Fibroblast of mammary gland (primary cell): ENCODE measurements around the gene RAF1.

ENCODE experiments used
- DNase-seq: peaks from one replicate; pipeline ENCODE4 v3.0.0-alpha.2; 2010; ENCODE audit warnings: low read depth
- H3K4me3 ChIP-seq: 2 replicates; pipeline ENCODE4 v1.5.1; 2011; ENCODE audit warnings: low read depth, mild to moderate bottlenecking, low read length, moderate library complexity; ENCODE audit not compliant: control insufficient read depth
- TF ChIP-seq, protein P1 (sequence below): conservative IDR thresholded peaks from 2 replicates; pipeline ENCODE4 v1.5.1; 2011; ENCODE audit warnings: low read depth, low read length, inconsistent platforms; ENCODE audit not compliant: control insufficient read depth, insufficient read depth

RAF1 gene

DNA sequence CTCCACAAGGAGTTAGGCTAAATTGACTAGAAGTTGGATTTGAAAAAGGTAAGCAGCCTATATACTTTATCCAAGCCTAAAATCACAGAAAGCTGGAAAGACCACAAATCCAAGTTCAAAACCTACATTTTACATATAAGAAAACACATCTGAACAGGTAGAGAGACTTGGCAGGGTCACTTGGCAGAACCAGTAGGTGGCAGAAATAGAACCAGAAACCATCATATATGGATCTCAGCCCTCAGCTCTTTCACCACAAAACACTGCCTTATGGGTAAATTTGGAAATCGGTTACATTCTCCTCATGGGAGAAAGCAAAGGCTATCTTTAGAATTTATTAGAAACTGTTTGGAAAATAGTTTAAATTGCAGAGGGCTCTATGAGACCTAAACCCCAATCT lies 62.8 kb downstream of the RAF1 start:
- no peak overlapping the region for H3K4me3 ChIP-seq
- TF ChIP-seq, protein P1, sequence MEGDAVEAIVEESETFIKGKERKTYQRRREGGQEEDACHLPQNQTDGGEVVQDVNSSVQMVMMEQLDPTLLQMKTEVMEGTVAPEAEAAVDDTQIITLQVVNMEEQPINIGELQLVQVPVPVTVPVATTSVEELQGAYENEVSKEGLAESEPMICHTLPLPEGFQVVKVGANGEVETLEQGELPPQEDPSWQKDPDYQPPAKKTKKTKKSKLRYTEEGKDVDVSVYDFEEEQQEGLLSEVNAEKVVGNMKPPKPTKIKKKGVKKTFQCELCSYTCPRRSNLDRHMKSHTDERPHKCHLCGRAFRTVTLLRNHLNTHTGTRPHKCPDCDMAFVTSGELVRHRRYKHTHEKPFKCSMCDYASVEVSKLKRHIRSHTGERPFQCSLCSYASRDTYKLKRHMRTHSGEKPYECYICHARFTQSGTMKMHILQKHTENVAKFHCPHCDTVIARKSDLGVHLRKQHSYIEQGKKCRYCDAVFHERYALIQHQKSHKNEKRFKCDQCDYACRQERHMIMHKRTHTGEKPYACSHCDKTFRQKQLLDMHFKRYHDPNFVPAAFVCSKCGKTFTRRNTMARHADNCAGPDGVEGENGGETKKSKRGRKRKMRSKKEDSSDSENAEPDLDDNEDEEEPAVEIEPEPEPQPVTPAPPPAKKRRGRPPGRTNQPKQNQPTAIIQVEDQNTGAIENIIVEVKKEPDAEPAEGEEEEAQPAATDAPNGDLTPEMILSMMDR = no peak
- peak; percentile 35 for DNase-seq

DNA sequence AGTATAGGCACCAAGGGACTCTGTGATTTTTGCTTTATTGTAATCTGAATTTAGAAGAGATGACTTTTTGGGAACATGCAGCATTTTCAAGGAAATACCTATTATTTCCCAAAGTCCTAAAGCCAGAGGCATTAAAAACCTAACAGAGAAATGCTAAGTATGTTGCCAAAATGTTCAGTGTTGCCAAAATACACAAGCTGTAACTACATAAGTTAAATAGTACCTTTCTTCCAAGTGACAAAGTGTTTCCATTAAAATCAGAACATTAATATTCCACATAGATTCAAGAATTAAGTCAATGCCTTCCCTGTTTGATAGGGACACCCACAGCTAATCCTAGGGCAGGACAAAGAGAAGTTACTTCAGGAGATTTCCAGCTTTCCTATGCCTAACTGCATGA lies 65.0 kb downstream of the RAF1 start:
- TF ChIP-seq, protein P1 = no peak
- DNase-seq = no peak
- H3K4me3 ChIP-seq = no peak overlapping the region

DNA sequence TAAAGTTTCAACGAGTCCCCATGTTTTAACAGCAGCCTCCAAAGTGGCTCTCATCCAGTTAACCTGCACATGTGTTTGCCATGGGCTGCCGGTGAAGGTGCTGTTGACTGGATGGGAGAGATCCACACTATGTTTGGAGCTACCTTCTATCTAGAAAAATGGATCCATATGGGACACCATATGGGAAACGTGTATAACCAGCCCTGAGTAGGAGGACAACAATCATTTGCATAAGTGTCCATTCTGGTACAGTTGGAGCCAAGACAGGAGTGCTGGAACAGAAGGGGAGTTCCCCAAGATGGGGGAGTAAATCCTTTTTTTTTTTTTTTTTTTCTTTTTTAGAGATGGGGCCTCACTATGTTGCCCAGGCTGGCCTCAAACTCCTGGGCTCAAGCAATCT lies 70.4 kb downstream of the RAF1 start:
- no peak overlapping the region for H3K4me3 ChIP-seq
- TF ChIP-seq, protein P1 = no peak
- no peak for DNase-seq

DNA sequence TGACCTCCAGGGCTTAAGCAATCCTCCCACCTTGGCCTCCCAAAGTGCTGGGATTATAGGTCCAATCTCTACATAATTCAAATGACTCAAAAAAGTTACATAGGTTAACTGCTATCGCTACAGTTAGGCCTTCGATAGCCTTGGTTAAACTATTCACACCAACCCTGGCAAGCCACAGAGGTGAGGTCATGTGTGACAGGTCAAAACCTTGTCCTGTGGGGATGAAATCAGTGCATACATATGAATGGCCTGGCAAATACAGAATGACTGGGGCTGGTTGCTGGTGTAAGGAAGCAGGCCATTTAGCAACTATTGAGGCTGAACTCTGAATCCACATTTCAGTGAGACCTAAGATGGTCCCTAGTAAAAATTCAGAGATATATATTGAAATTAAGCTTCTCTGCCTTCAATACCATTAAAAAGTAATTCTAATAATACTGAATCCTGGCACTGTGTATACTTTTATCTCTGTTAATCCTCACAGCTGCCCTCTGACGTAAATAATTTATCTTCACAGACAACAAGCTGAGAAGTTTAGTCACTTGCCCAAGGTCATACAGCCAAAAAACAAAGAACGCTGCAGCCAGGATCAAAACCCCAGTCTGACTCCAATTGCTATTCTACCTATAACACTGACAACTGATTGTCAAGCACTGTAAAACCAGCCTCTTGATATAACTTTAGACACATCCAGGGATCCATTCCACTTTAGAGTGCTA lies 71.8 kb downstream of the RAF1 start:
- H3K4me3 ChIP-seq = no peak overlapping the region
- DNase-seq = no peak
- TF ChIP-seq, protein P1 = no peak

DNA sequence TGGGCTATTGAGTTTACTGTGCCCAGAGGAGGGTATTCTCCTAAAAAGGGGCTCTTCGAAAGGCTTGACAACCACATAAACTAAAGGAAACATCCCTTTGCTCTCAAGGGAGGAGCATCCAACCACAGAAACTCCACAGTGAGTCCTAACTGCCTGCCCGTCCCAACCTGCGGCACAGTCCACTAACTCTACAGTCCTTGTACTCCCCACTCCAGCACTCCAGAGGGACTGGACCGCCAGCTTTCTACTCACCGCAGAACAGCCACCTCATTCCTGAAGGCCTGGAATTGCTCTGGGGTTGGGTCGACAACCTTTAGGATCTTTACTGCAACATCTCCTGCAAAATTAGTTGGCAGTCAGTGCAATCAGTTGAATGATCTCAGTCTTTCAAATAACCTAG lies 72.5 kb downstream of the RAF1 start:
- TF ChIP-seq, protein P1 = no peak

DNA sequence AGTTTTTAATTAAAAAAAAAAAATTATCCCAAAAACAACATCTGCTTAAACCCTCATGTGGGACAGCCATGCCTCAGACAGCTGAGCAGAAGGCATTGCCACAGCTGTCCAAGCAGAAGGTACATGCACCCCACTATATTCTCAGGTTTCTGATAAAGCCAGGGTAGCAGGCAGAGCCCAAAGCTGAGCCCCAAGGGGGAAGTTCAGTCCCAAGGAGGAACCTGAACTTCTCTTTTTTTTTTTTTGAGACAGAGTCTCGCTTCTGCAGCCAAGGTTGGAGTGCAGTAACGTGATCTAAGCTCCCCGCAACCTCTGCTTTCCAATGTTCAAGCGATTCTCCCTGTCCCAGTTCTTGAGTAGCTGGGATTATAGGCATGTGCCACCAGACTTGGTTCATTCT lies 73.8 kb downstream of the RAF1 start:
- TF ChIP-seq, protein P1 = no peak
- no peak for DNase-seq
- no peak overlapping the region for H3K4me3 ChIP-seq

More for the DNA sequence above, 72.5 kb downstream of the RAF1 start:
- no peak overlapping the region for H3K4me3 ChIP-seq
- DNase-seq = no peak
